Type B pancreatic cell (in vitro differentiated cells): ENCODE data around the gene EHD1. TPM values are rescaled to one million over a fixed set of nuclear protein-coding genes. Genes with fewer than 3 reads are reported as not detected.

Source experiments
- DNase-seq: peaks from one replicate; pipeline ENCODE4 v3.0.0; 2021; ENCODE audit warnings: mixed read lengths; ENCODE audit not compliant: unreplicated experiment; ENCODE audit errors: extremely low spot score
- H3K27ac Mint-ChIP-seq: 2 replicates; pipeline ENCODE4 v1.8.0; 2021; ENCODE audit warnings: mild to moderate bottlenecking, mixed read lengths
- H3K27me3 Mint-ChIP-seq: 2 replicates; pipeline ENCODE4 v1.8.0; 2021; ENCODE audit warnings: mixed read lengths
- H3K36me3 Mint-ChIP-seq: 2 replicates; pipeline ENCODE4 v1.8.0; 2021; ENCODE audit warnings: mixed read lengths
- H3K4me1 Mint-ChIP-seq: one replicate; pipeline ENCODE4 v1.8.0; 2021; ENCODE audit warnings: mixed read lengths; ENCODE audit not compliant: unreplicated experiment
- H3K4me3 Mint-ChIP-seq: 2 replicates; pipeline ENCODE4 v1.8.0; 2021; ENCODE audit warnings: mild to moderate bottlenecking, mixed read lengths
- H3K9me3 Mint-ChIP-seq: 2 replicates; pipeline ENCODE4 v1.8.0; 2021; ENCODE audit warnings: mixed read lengths
- CTCF ChIP-seq: fragments of 200-600 bp; sonication (generic); conservative IDR thresholded peaks from 2 replicates; pipeline ENCODE4 v1.5.0; 2021; ENCODE audit warnings: antibody characterized with exemption, mild to moderate bottlenecking
- total RNA-seq: library from RNA; stranded (reverse); gene quantifications from 2 replicates; pipeline ENCODE4 v1.2.1, GENCODE V29; 2021; ENCODE audit warnings: low replicate concordance

Gene EHD1
- total RNA-seq, 1 donor from 2014 or later = 86.6 TPM

GRCh38 chr11:64902102-64902900 is 23.9 kb upstream of the EHD1 start:
- peaks cover 3% of the 10 kb centered on the region for H3K4me1 Mint-ChIP-seq
- H3K9me3 Mint-ChIP-seq = no peaks in the 10 kb centered on the region
- peaks cover 3% of the 10 kb centered on the region for H3K36me3 Mint-ChIP-seq
- H3K27me3 Mint-ChIP-seq = no peaks in the 10 kb centered on the region
- no peak overlapping the region for H3K27ac Mint-ChIP-seq
- no peak for DNase-seq
- no peak overlapping the region for H3K4me3 Mint-ChIP-seq
- TF ChIP-seq CTCF = no peak

GRCh38 chr11:64900774-64901173 is 22.4 kb upstream of the EHD1 start:
- no peak overlapping the region for H3K4me3 Mint-ChIP-seq
- DNase-seq = no peak
- no peaks in the 10 kb centered on the region for H3K9me3 Mint-ChIP-seq
- peaks cover 3% of the 10 kb centered on the region for H3K36me3 Mint-ChIP-seq
- H3K4me1 Mint-ChIP-seq = peaks cover 3% of the 10 kb centered on the region
- TF ChIP-seq CTCF = no peak
- H3K27ac Mint-ChIP-seq = no peak overlapping the region
- H3K27me3 Mint-ChIP-seq = no peaks in the 10 kb centered on the region

- H3K9me3 Mint-ChIP-seq = no peaks in the 10 kb centered on the region
- H3K36me3 Mint-ChIP-seq = peaks cover 3% of the 10 kb centered on the region
- DNase-seq = no peak
- no peak overlapping the region for H3K27ac Mint-ChIP-seq
- no peak for TF ChIP-seq CTCF
- H3K4me1 Mint-ChIP-seq = peaks cover 3% of the 10 kb centered on the region
- no peaks in the 10 kb centered on the region for H3K27me3 Mint-ChIP-seq
- no peak overlapping the region for H3K4me3 Mint-ChIP-seq
Measured at GRCh38 chr11:64900263-64900678, 21.9 kb upstream of the EHD1 start.

GRCh38 chr11:64898541-64898940 is 20.1 kb upstream of the EHD1 start:
- Mint-ChIP-seq H3K4me1 (peaks cover 7% of the 10 kb centered on the region), H3K4me3 (no peak overlapping the region), H3K36me3 (peaks cover 3% of the 10 kb centered on the region), H3K27me3 (no peaks in the 10 kb centered on the region), H3K9me3 (no peaks in the 10 kb centered on the region), H3K27ac (no peak overlapping the region)
- TF ChIP-seq CTCF = no peak
- no peak for DNase-seq

- DNase-seq = no peak
- no peaks in the 10 kb centered on the region for H3K9me3 Mint-ChIP-seq
- peaks cover 3% of the 10 kb centered on the region for H3K36me3 Mint-ChIP-seq
- no peak overlapping the region for H3K27ac Mint-ChIP-seq
- H3K4me3 Mint-ChIP-seq = no peak overlapping the region
- H3K27me3 Mint-ChIP-seq = no peaks in the 10 kb centered on the region
- no peak for TF ChIP-seq CTCF
- peaks cover 7% of the 10 kb centered on the region for H3K4me1 Mint-ChIP-seq
Measured at GRCh38 chr11:64898076-64898445, 19.6 kb upstream of the EHD1 start.
